H9 (cell line): ENCODE measurements around the gene ERC1. TPM values are rescaled to one million over a fixed set of nuclear protein-coding genes. Genes with fewer than 3 reads are reported as not detected.

Source experiments
- DNase-seq: peaks from one replicate; pipeline ENCODE4 v3.0.0-alpha.2; 2017
- H2AFZ ChIP-seq: one replicate; pipeline ENCODE4 v1.6.1; 2013; ENCODE audit warnings: mild to moderate bottlenecking, low read length, control low read depth, moderate library complexity
- H2AK5ac ChIP-seq: 2 replicates; pipeline ENCODE4 v1.6.1; 2013; ENCODE audit warnings: low read length, control low read depth, mixed read lengths; ENCODE audit not compliant: insufficient read length
- H2BK120ac ChIP-seq: one replicate; pipeline ENCODE4 v1.6.1; 2013; ENCODE audit warnings: low read depth, mild to moderate bottlenecking, low read length, control low read depth, inconsistent platforms; ENCODE audit not compliant: poor library complexity, severe bottlenecking
- H2BK12ac ChIP-seq: 2 replicates; pipeline ENCODE4 v1.6.1; 2013; ENCODE audit warnings: low read length, control low read depth, mixed read lengths, low read depth; ENCODE audit not compliant: insufficient read length
- H2BK15ac ChIP-seq: 2 replicates; pipeline ENCODE4 v1.6.1; 2013; ENCODE audit warnings: low read depth, low read length, control low read depth
- H2BK20ac ChIP-seq: one replicate; pipeline ENCODE4 v1.6.1; 2013; ENCODE audit warnings: low read depth, mild to moderate bottlenecking, low read length, control low read depth, inconsistent platforms; ENCODE audit not compliant: poor library complexity, severe bottlenecking
- H2BK5ac ChIP-seq: 2 replicates; pipeline ENCODE4 v1.6.1; 2013; ENCODE audit warnings: low read length, control low read depth, mixed read lengths; ENCODE audit not compliant: insufficient read length
- H3K14ac ChIP-seq: 2 replicates; pipeline ENCODE4 v1.6.1; 2013; ENCODE audit warnings: low read length, control low read depth; ENCODE audit not compliant: insufficient read depth
- H3K18ac ChIP-seq: 2 replicates; pipeline ENCODE4 v1.6.1; 2013; ENCODE audit warnings: low read depth, mild to moderate bottlenecking, mixed read lengths, low read length, control low read depth; ENCODE audit not compliant: insufficient read length
- H3K23ac ChIP-seq: 2 replicates; pipeline ENCODE4 v1.6.1; 2013; ENCODE audit warnings: low read length, control low read depth, mixed read lengths, low read depth; ENCODE audit not compliant: insufficient read length
- H3K23me2 ChIP-seq: 2 replicates; pipeline ENCODE4 v1.6.1; 2013; ENCODE audit warnings: low read depth, mild to moderate bottlenecking, mixed read lengths, low read length, control low read depth; ENCODE audit not compliant: insufficient read length, poor library complexity, severe bottlenecking
- H3K27ac ChIP-seq: 2 replicates; pipeline ENCODE4 v1.5.1; 2013; ENCODE audit warnings: low read length, control low read depth, mixed read lengths, low read depth; ENCODE audit not compliant: insufficient read length
- H3K27me3 ChIP-seq: 2 replicates; pipeline ENCODE4 v1.6.1; 2013; ENCODE audit warnings: low read length, control low read depth, inconsistent platforms; ENCODE audit not compliant: insufficient read depth
- H3K4ac ChIP-seq: 2 replicates; pipeline ENCODE4 v1.6.1; 2013; ENCODE audit warnings: low read depth, mild to moderate bottlenecking, control low read depth, inconsistent platforms, low read length, moderate library complexity
- H3K4me1 ChIP-seq: 2 replicates; pipeline ENCODE4 v1.6.1; 2013; ENCODE audit warnings: low read length, control low read depth, inconsistent platforms; ENCODE audit not compliant: insufficient read depth
- H3K4me2 ChIP-seq: 2 replicates; pipeline ENCODE4 v1.6.1; 2013; ENCODE audit warnings: low read length, control low read depth, mixed read lengths; ENCODE audit not compliant: insufficient read length, insufficient read depth
- H3K56ac ChIP-seq: 2 replicates; pipeline ENCODE4 v1.6.1; 2013; ENCODE audit warnings: low read depth, mild to moderate bottlenecking, mixed read lengths, low read length, control low read depth; ENCODE audit not compliant: insufficient read length
- H3K79me1 ChIP-seq: 2 replicates; pipeline ENCODE4 v1.6.1; 2013; ENCODE audit warnings: low read depth, mild to moderate bottlenecking, moderate library complexity, low read length, control low read depth, inconsistent platforms; ENCODE audit not compliant: insufficient read depth, poor library complexity, severe bottlenecking
- H3K79me2 ChIP-seq: 2 replicates; pipeline ENCODE4 v1.6.1; 2013; ENCODE audit warnings: low read length, control low read depth, inconsistent platforms; ENCODE audit not compliant: insufficient read depth
- H3K9ac ChIP-seq: 2 replicates; pipeline ENCODE4 v1.6.1; 2013; ENCODE audit warnings: low read length, control low read depth, mixed read lengths; ENCODE audit not compliant: insufficient read length; ENCODE audit errors: extremely low read depth
- H3K9me3 ChIP-seq: one replicate; pipeline ENCODE4 v1.6.1; 2013; ENCODE audit warnings: low read depth, low read length, inconsistent platforms; ENCODE audit not compliant: control insufficient read depth
- H3T11ph ChIP-seq: one replicate; pipeline ENCODE4 v1.6.1; 2013; ENCODE audit warnings: mild to moderate bottlenecking, low read length, control low read depth, inconsistent platforms
- H4K20me1 ChIP-seq: one replicate; pipeline ENCODE4 v1.6.1; 2013; ENCODE audit not compliant: control insufficient read depth, insufficient read length, insufficient read depth
- H4K5ac ChIP-seq: 2 replicates; pipeline ENCODE4 v1.6.1; 2013; ENCODE audit warnings: low read depth, mild to moderate bottlenecking, mixed read lengths, low read length, control low read depth; ENCODE audit not compliant: insufficient read length
- H4K8ac ChIP-seq: replicated peaks from 2 replicates; pipeline ENCODE4 v1.6.1; 2013; ENCODE audit warnings: low read length, control low read depth, mixed read lengths, low read depth; ENCODE audit not compliant: insufficient read length
- H4K91ac ChIP-seq: 2 replicates; pipeline ENCODE4 v1.6.1; 2013; ENCODE audit warnings: low read depth, mild to moderate bottlenecking, moderate library complexity, mixed read lengths, low read length, control low read depth; ENCODE audit not compliant: insufficient read length
- H3K27ac Mint-ChIP-seq, 3 experiments: 2 replicates in 2 of 3; 3 replicates in 1 of 3; pipeline ENCODE4 v1.8.0; 2020 to 2021; ENCODE audit warnings: mixed read lengths in 3 of 3, mild to moderate bottlenecking in 1 of 3, moderate library complexity in 1 of 3
- H3K27me3 Mint-ChIP-seq: 2 replicates; pipeline ENCODE4 v1.8.0; 2021; ENCODE audit warnings: low read depth, mild to moderate bottlenecking, moderate library complexity, mixed read lengths
- H3K36me3 Mint-ChIP-seq, 3 experiments: 2 replicates in 2 of 3; 3 replicates in 1 of 3; pipeline ENCODE4 v1.8.0; 2020 to 2021; ENCODE audit warnings: low read depth in 3 of 3, mixed read lengths in 3 of 3; ENCODE audit not compliant: insufficient read depth in 1 of 3
- H3K4me1 Mint-ChIP-seq, 2 experiments: 2 replicates each; pipeline ENCODE4 v1.8.0; 2020; ENCODE audit warnings: mixed read lengths in 2 of 2
- H3K4me3 Mint-ChIP-seq, 2 experiments: 2 replicates in 1 of 2; 3 replicates in 1 of 2; pipeline ENCODE4 v1.8.0; 2020 to 2021; ENCODE audit warnings: mild to moderate bottlenecking in 2 of 2, mixed read lengths in 2 of 2, moderate library complexity in 1 of 2
- H3K9me3 Mint-ChIP-seq, 2 experiments: 2 replicates in 1 of 2; 3 replicates in 1 of 2; pipeline ENCODE4 v1.8.0; 2020; ENCODE audit warnings: mild to moderate bottlenecking in 2 of 2, mixed read lengths in 2 of 2, moderate library complexity in 1 of 2
- WGBS: extraction: QIAGEN DNeasy Blood & Tissue Kit; methylation state at CpG from one replicate; pipeline ENCODE4 v1.1.7; 2013; ENCODE audit warnings: missing lambda C conversion rate, low lambda C conversion rate, mixed read lengths; ENCODE audit not compliant: insufficient read length; ENCODE audit errors: extremely low coverage; 5-methylcytosine and 5-hydroxymethylcytosine counted together
- total RNA-seq: library from RNA; stranded (reverse); gene quantifications from 2 replicates; pipeline ENCODE4 v1.2.1, GENCODE V29; 2021
- TF ChIP-seq, protein P1 (sequence below): fragments of 200-600 bp; sonication (generic); conservative IDR thresholded peaks from 3 replicates; pipeline ENCODE4 v1.8.0; 2021; ENCODE audit warnings: antibody characterized with exemption, mild to moderate bottlenecking

ERC1 gene
- total RNA-seq, 1 experiment from 2014 or later = 51.2 TPM

DNA sequence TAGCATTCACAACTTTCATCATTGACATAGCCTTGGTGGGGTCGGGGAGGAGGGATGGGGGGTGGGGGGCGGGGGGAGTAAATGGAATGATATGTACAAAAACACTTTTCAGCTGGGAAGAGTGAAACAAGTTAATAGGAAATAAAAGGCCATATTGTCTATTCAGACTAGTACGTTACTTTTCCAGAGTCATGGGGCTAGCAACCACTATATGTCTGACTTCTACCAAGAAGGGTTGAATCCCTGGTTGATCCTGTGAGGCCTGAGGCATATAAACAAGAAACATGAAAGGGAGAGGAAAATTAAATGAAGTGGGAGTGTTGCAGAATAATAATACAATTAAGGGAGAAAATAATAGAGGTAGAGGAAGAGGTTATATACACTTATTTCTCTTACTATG is 225.5 kb downstream of the ERC1 start:
- Histone ChIP-seq H2BK5ac (no peak overlapping the region), H2BK120ac (no peak overlapping the region), H3K27ac (no peak overlapping the region), H3K18ac (no peak overlapping the region), H3K23ac (no peak overlapping the region), H3K4ac (no peak overlapping the region), H3K9me3 (no peaks in the 10 kb centered on the region), H4K91ac (no peak overlapping the region), H3K56ac (no peak overlapping the region), H4K8ac (no peak overlapping the region), H2AFZ (no peak overlapping the region), H4K20me1 (no peaks in the 10 kb centered on the region), H2BK20ac (no peak overlapping the region), H3K79me2 (no peaks in the 10 kb centered on the region), H3K79me1 (no peaks in the 10 kb centered on the region), H2AK5ac (no peak overlapping the region), H3K4me2 (no peak overlapping the region), H2BK12ac (no peak overlapping the region), H3K9ac (no peak overlapping the region), H3K4me1 (no peaks in the 10 kb centered on the region), H2BK15ac (no peak overlapping the region), H3T11ph (no peak overlapping the region), H3K14ac (no peak overlapping the region), H3K23me2 (no peaks in the 10 kb centered on the region), H3K27me3 (no peaks in the 10 kb centered on the region), H4K5ac (no peak overlapping the region)
- no peaks in the 10 kb centered on the region for H3K27me3 Mint-ChIP-seq
- no peaks in the 10 kb centered on the region for H3K36me3 Mint-ChIP-seq
- no peaks in the 10 kb centered on the region for H3K9me3 Mint-ChIP-seq
- WGBS = no CpG with 5 or more reads among the region's 3 CpGs
- no peak overlapping the region for H3K27ac Mint-ChIP-seq
- TF ChIP-seq, protein P1, sequence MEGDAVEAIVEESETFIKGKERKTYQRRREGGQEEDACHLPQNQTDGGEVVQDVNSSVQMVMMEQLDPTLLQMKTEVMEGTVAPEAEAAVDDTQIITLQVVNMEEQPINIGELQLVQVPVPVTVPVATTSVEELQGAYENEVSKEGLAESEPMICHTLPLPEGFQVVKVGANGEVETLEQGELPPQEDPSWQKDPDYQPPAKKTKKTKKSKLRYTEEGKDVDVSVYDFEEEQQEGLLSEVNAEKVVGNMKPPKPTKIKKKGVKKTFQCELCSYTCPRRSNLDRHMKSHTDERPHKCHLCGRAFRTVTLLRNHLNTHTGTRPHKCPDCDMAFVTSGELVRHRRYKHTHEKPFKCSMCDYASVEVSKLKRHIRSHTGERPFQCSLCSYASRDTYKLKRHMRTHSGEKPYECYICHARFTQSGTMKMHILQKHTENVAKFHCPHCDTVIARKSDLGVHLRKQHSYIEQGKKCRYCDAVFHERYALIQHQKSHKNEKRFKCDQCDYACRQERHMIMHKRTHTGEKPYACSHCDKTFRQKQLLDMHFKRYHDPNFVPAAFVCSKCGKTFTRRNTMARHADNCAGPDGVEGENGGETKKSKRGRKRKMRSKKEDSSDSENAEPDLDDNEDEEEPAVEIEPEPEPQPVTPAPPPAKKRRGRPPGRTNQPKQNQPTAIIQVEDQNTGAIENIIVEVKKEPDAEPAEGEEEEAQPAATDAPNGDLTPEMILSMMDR = no peak
- DNase-seq = no peak
- H3K4me1 Mint-ChIP-seq = peaks cover 6 to 13% of the 10 kb centered on the region in 2 experiments
- no peak overlapping the region for H3K4me3 Mint-ChIP-seq
